Right lobe of liver (tissue), 6 donors: ENCODE measurements around the gene SVIL. TPM values are rescaled to one million over a fixed set of nuclear protein-coding genes. Genes with fewer than 3 reads are reported as not detected.

Source experiments
- ATAC-seq, 4 donors: fragments of 200-7000 bp; cut with Tn5 transposase; one replicate each; pipeline ENCODE4 v1.9.1; 2020; ENCODE audit warnings: mild to moderate bottlenecking in 4 of 4, moderate library complexity in 4 of 4
- DNase-seq, 3 donors: peaks; one replicate each; pipeline ENCODE4 v3.0.0-alpha.2; 2020
- H3K27ac ChIP-seq, 3 donors: fragments of 200-600 bp; one replicate each; pipeline ENCODE4 v1.8.0; 2022
- H3K27me3 ChIP-seq, 2 donors: fragments of 200-600 bp; one replicate each; pipeline ENCODE4 v1.8.0; 2022
- H3K36me3 ChIP-seq, 4 donors: fragments of 200-600 bp; sonication (generic) in 1 of 4; one replicate each; pipeline versions ENCODE4 v1.5.1 to v1.8.0; 2017 to 2022; ENCODE audit warnings: control low read depth in 1 of 4
- H3K4me1 ChIP-seq, 4 donors: fragments of 200-600 bp; sonication (generic) in 1 of 4; one replicate each; pipeline versions ENCODE4 v1.5.1 to v1.8.0; 2017 to 2022; ENCODE audit warnings: control low read depth in 1 of 4
- H3K4me3 ChIP-seq, 3 donors: fragments of 200-600 bp; one replicate each; pipeline ENCODE4 v1.8.0; 2022
- H3K9me3 ChIP-seq, 4 donors: fragments of 200-600 bp; sonication (generic) in 1 of 4; one replicate each; pipeline versions ENCODE4 v1.5.1 to v1.8.0; 2017 to 2022; ENCODE audit warnings: control low read depth in 1 of 4
- POLR2A ChIP-seq: fragments of 450-650 bp; IDR thresholded peaks from one replicate; pipeline ENCODE4 v1.6.1; 2017; ENCODE audit warnings: antibody characterized with exemption, mild to moderate bottlenecking
- WGBS: methylation state at CpG from one replicate; pipeline ENCODE4 v1.1.6; 2018; ENCODE audit warnings: low coverage, low lambda C conversion rate; ENCODE audit not compliant: insufficient coverage; ENCODE audit errors: missing lambda C conversion rate; 5-methylcytosine and 5-hydroxymethylcytosine counted together
- intact Hi-C, 2 donors: fragments of 100-400 bp; cut with DNase I; formaldehyde crosslinking; loops; one replicate each; pipeline versions ENCODE4 v1.11.2 to v1.14.1; 2022
- total RNA-seq, 6 experiments: library from RNA; depleted of rRNA in 2 of 6; stranded (reverse); fragments of >200 nt in 2 of 6; fragmentation: NEBNext Ultra II Directional in 3 of 6; extraction: Animal tissue kit (Norgen Biotek cat#: 25700) in 3 of 6; gene quantifications; one replicate each; pipeline versions ENCODE4 v1.1.0 to v1.2.4, GENCODE V29; 2016 to 2023
- TF ChIP-seq, protein P1 (sequence below), 4 donors: fragments of 200-600 bp in 3 of 4; fragments of 450-650 bp in 1 of 4; IDR thresholded peaks; one replicate each; pipeline versions ENCODE4 v1.5.1 to v1.8.0; 2016 to 2022; ENCODE audit warnings: antibody characterized with exemption in 4 of 4, mild to moderate bottlenecking in 2 of 4
- donor health status: DM: no; HTN: yes; CAD: no.
- donor health status: DM: no; HTN: no; CAD: no.
- donor health status: DM: no; HTN: no; CAD: no.
- donor health status: DM: no; HTN: yes; CAD: no.
- donor health status: DM: no; HTN: yes; CAD: no.

The SVIL gene
- total RNA-seq, 6 experiments from 2014 or later: 12.3 to 15.1 (median 13.6) TPM

DNA sequence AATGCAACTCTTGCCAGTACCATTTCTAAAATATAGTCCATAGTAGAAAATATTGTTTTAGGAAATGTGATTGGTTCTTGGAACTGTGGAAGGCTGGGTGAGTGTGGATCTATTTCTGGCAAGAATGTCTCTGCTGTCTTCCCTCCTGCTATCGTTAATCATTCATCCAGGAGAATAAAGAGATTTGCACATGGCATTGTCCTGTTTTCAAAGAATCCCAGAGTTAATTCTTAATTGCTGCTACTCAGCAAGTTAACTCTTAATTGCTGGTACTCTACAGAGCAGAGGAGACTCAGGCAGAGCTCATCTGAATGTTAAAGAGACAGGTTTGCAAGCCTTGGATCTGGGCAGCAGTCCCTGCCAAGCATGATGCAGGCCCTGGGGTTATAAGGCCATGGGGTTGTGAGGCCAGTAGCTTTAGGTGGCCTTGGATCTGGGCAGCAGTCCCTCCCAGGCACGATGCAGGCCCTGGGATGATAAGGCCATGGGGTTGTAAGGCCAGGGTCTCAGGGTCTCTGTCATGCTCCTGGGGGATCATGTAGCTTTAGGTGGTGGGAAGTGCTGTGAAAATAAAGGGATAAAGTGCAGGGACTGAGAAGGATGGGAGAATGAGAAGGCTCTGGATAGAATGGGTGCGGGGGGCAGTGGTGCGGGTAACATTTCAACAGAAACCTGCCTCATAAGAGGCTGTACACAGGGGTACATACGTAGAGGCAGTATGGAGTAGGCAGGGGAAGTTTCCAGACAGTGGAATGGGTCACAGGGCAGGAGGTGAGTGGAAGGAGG, 162.3 kb downstream of the SVIL start:
- Histone ChIP-seq H3K4me1 (peaks cover 0 to 14% (median 5%) of the 10 kb centered on the region in 4 donors), H3K4me3 (no peak overlapping the region), H3K27ac (no peak overlapping the region), H3K36me3 (peaks cover 0 to 9% (median 3%) of the 10 kb centered on the region in 4 donors), H3K9me3 (no peaks in the 10 kb centered on the region), H3K27me3 (no peaks in the 10 kb centered on the region)
- DNase-seq (no peak), ATAC-seq (peak; percentile 74 to 91 (median 78))
- TF ChIP-seq, protein P1, sequence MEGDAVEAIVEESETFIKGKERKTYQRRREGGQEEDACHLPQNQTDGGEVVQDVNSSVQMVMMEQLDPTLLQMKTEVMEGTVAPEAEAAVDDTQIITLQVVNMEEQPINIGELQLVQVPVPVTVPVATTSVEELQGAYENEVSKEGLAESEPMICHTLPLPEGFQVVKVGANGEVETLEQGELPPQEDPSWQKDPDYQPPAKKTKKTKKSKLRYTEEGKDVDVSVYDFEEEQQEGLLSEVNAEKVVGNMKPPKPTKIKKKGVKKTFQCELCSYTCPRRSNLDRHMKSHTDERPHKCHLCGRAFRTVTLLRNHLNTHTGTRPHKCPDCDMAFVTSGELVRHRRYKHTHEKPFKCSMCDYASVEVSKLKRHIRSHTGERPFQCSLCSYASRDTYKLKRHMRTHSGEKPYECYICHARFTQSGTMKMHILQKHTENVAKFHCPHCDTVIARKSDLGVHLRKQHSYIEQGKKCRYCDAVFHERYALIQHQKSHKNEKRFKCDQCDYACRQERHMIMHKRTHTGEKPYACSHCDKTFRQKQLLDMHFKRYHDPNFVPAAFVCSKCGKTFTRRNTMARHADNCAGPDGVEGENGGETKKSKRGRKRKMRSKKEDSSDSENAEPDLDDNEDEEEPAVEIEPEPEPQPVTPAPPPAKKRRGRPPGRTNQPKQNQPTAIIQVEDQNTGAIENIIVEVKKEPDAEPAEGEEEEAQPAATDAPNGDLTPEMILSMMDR (IDR thresholded peaks at IDR 0.05): no peak
- TF ChIP-seq POLR2A: no peak
- intact Hi-C loops: no loop called here
- 62% methylated on average over 5 of the region's 5 CpGs for WGBS

GRCh38 chr10:29471544-29471859, 163.3 kb downstream of the SVIL start:
- H3K4me3 ChIP-seq: no peak overlapping the region
- H3K27ac ChIP-seq: no peak overlapping the region
- 21% methylated on average over 1 of the region's 1 CpG for WGBS
- TF ChIP-seq, protein P1 (IDR thresholded peaks at IDR 0.05): no peak
- TF ChIP-seq POLR2A: no peak
- intact Hi-C loops: no loop called here
- H3K9me3 ChIP-seq: no peaks in the 10 kb centered on the region
- peaks cover 0 to 14% (median 5%) of the 10 kb centered on the region in 4 donors for H3K4me1 ChIP-seq
- DNase-seq (no peak), ATAC-seq (no peak)
- peaks cover 0 to 10% (median 5%) of the 10 kb centered on the region in 4 donors for H3K36me3 ChIP-seq
- no peaks in the 10 kb centered on the region for H3K27me3 ChIP-seq

DNA sequence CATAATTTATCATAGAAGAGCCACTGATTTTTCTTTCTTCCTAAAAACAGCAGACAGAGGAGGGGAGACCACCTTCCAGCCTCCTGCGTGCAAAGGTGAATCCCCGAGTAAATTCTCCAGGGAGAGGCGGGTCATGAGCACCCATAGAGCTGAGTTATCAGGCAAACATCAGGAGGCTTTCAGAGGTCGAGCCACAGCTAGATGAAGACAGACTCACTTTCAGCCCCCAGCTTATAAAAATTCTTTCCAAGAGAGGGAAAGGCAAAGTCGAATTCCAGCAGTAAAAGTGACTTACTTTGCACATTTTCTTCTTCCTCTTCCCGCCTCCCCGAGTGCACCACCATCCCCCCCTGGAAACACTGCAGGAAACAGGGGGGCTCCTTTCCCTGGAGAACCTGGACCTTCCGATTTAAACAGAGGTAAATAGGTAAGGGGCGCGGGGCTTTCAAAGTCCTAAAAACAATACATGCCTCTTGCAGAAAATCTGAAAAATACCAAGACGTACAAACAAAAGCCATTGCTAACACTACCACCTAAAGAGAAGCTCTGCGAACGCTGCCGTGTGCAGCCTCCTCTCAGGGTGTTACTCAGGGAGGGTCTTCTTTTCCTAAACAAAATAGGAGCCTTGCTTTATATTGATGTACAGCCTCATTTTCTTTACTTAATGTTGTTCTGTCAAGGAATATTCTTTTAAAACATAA, 163.8 kb downstream of the SVIL start:
- no peak for DNase-seq

GRCh38 chr10:29470355-29470705, 164.4 kb downstream of the SVIL start:
- H3K4me1 ChIP-seq: peaks cover 0 to 14% (median 5%) of the 10 kb centered on the region in 4 donors
- WGBS: 84% methylated on average over 11 of the region's 16 CpGs
- H3K9me3 ChIP-seq: no peaks in the 10 kb centered on the region
- peak in 1 of 4 donors; percentile 32 for ATAC-seq
- no peak for TF ChIP-seq POLR2A
- TF ChIP-seq, protein P1 (IDR thresholded peaks at IDR 0.05): peak in 2 of 4 donors; percentile 13 to 22
- intact Hi-C loops: no loop called here
- H3K27ac ChIP-seq: no peak overlapping the region
- no peaks in the 10 kb centered on the region for H3K27me3 ChIP-seq
- no peak for DNase-seq
- H3K4me3 ChIP-seq: no peak overlapping the region
- peaks cover 0 to 14% (median 6%) of the 10 kb centered on the region in 4 donors for H3K36me3 ChIP-seq

More for the DNA sequence above, 163.8 kb downstream of the SVIL start:
- TF ChIP-seq, protein P1 (IDR thresholded peaks at IDR 0.05): no peak
- no peak for TF ChIP-seq POLR2A
- Histone ChIP-seq H3K27me3 (no peaks in the 10 kb centered on the region), H3K36me3 (peaks cover 0 to 14% (median 5%) of the 10 kb centered on the region in 4 donors), H3K4me3 (no peak overlapping the region), H3K9me3 (no peaks in the 10 kb centered on the region), H3K27ac (no peak overlapping the region), H3K4me1 (peaks cover 0 to 14% (median 5%) of the 10 kb centered on the region in 4 donors)
- ATAC-seq: no peak
- 70% methylated on average over 14 of the region's 14 CpGs for WGBS
- intact Hi-C loops: no loop called here
